Vagina (tissue), 2 donors: ENCODE results near the gene IGFLR1.

Source experiments
- CTCF ChIP-seq, 3 experiments: fragments of 450-650 bp in 2 of 3; fragments of 200-600 bp in 1 of 3; sonication (generic) in 1 of 3; IDR thresholded peaks; one replicate each; pipeline ENCODE4 v1.5.1; 2017 to 2019; ENCODE audit warnings: antibody characterized with exemption in 3 of 3, mild to moderate bottlenecking in 2 of 3, moderate library complexity in 2 of 3
- POLR2A ChIP-seq, 2 donors: fragments of 450-650 bp; IDR thresholded peaks; one replicate each; pipeline ENCODE4 v1.6.1; 2017; ENCODE audit warnings: antibody characterized with exemption in 2 of 2, mild to moderate bottlenecking in 2 of 2, moderate library complexity in 2 of 2
- POLR2AphosphoS5 ChIP-seq, 2 donors: sonication (generic); formaldehyde crosslinking; IDR thresholded peaks; one replicate each; pipeline ENCODE4 v1.9.0; 2017; ENCODE audit warnings: antibody characterized with exemption in 2 of 2, mild to moderate bottlenecking in 2 of 2, low read depth in 1 of 2; ENCODE audit not compliant: insufficient read depth in 1 of 2

- no peak for TF ChIP-seq POLR2A (IDR thresholded peaks at IDR 0.05)
- no peak for TF ChIP-seq CTCF (IDR thresholded peaks at IDR 0.05)
- TF ChIP-seq POLR2AphosphoS5 (IDR thresholded peaks at IDR 0.05; ENCODE audit: insufficient read depth in 1 of 2, low read depth in 1 of 2) = no peak
Observed at GRCh38 chr19:35750167-35750566, 7.9 kb upstream of the IGFLR1 start.
